Dermis blood vessel endothelial cell (primary cell): Measurements from ENCODE around the gene CASKIN2. TPM values are rescaled to one million over a fixed set of nuclear protein-coding genes. Genes with fewer than 3 reads are reported as not detected.
"Not testable (repeated sequence)": the region's sequence is repeated elsewhere in the genome, so short reads cannot be mapped to it uniquely, and the experiment has no call there.

Experiments used
- DNase-seq: peaks from one replicate; pipeline ENCODE4 v3.0.0; 2010
- total RNA-seq: library from RNA; depleted of rRNA; stranded (reverse); fragments of >200 nt; gene quantifications from 2 replicates; pipeline ENCODE4 v1.2.3, GENCODE V29; 2014

Gene CASKIN2
- total RNA-seq, 1 donor from 2014 or later: 12.1 TPM

GRCh38 chr17:75521290-75521689 is 6.0 kb upstream of the CASKIN2 start:
- DNase-seq: no peak

- DNase-seq: not testable (repeated sequence)
These were observed 5.1 kb upstream of the CASKIN2 start for GRCh38 chr17:75520413-75520812.

GRCh38 chr17:75518983-75519537 is 3.7 kb upstream of the CASKIN2 start:
- no peak for DNase-seq

- no peak for DNase-seq
These were observed 2.9 kb upstream of the CASKIN2 start for GRCh38 chr17:75518201-75518600.

GRCh38 chr17:75517297-75517865 is 2.0 kb upstream of the CASKIN2 start:
- no peak for DNase-seq

GRCh38 chr17:75516619-75517296 is 1.4 kb upstream of the CASKIN2 start:
- DNase-seq: peak; percentile 42

- DNase-seq: peak; percentile 89
These were observed 900 bp upstream of the CASKIN2 start, which contains the start of gene TSEN54 for GRCh38 chr17:75516255-75516618. TSEN54 (plus strand) TSS chr17:75516528; CDS start chr17:75516561, 33 bp downstream.

- DNase-seq: peak; percentile 48
These were observed 330 bp downstream of the CASKIN2 start for GRCh38 chr17:75514919-75515495.

GRCh38 chr17:75514299-75514918 is 928 bp downstream of the CASKIN2 start:
- peak; percentile 15 for DNase-seq

GRCh38 chr17:75513641-75514000 is 1.7 kb downstream of the CASKIN2 start:
- no peak for DNase-seq

GRCh38 chr17:75512926-75513640 is 2.3 kb downstream of the CASKIN2 start:
- peak; percentile 34 for DNase-seq

- peak; percentile 52 for DNase-seq
These were observed 3.4 kb downstream of the CASKIN2 start for GRCh38 chr17:75511610-75512575.

- DNase-seq: no peak
These were observed 4.1 kb downstream of the CASKIN2 start for GRCh38 chr17:75511270-75511609.

GRCh38 chr17:75509528-75510258 is 5.6 kb downstream of the CASKIN2 start:
- DNase-seq: peak; percentile 48

- DNase-seq: no peak
These were observed 6.4 kb downstream of the CASKIN2 start for GRCh38 chr17:75508931-75509361.

GRCh38 chr17:75507733-75508719 is 7.3 kb downstream of the CASKIN2 start:
- DNase-seq: no peak

GRCh38 chr17:75506888-75507287 is 8.4 kb downstream of the CASKIN2 start:
- no peak for DNase-seq

- no peak for DNase-seq
These were observed 9.2 kb downstream of the CASKIN2 start for GRCh38 chr17:75506134-75506533.

- no peak for DNase-seq
These were observed 9.7 kb downstream of the CASKIN2 start for GRCh38 chr17:75505640-75506039.

GRCh38 chr17:75505152-75505409 is 10.3 kb downstream of the CASKIN2 start:
- DNase-seq: no peak
